8988T (cell line): ENCODE results near the gene PIP4K2A.
"Not testable (repeated sequence)": the region's sequence is repeated elsewhere in the genome, so short reads cannot be mapped to it uniquely, and the experiment has no call there.

ENCODE experiments used
- DNase-seq: peaks from one replicate; pipeline ENCODE4 v3.0.0; 2011

Gene PIP4K2A

GRCh38 chr10:22548344-22548743 lies 166.0 kb downstream of the PIP4K2A start:
- DNase-seq: no peak

GRCh38 chr10:22545643-22546042 lies 168.7 kb downstream of the PIP4K2A start:
- DNase-seq: no peak

- DNase-seq: no peak
Observed at GRCh38 chr10:22544325-22545068, 169.9 kb downstream of the PIP4K2A start.

- DNase-seq: no peak
Observed at GRCh38 chr10:22542773-22543172, 171.6 kb downstream of the PIP4K2A start.

GRCh38 chr10:22541900-22542299 lies 172.5 kb downstream of the PIP4K2A start:
- no peak for DNase-seq

GRCh38 chr10:22539579-22540298 lies 174.6 kb downstream of the PIP4K2A start:
- DNase-seq: no peak

- no peak for DNase-seq
Observed at GRCh38 chr10:22537810-22538209, 176.6 kb downstream of the PIP4K2A start.

GRCh38 chr10:22536620-22537019 lies 177.8 kb downstream of the PIP4K2A start:
- no peak for DNase-seq

- DNase-seq: no peak
Observed at GRCh38 chr10:22534849-22535604, 179.4 kb downstream of the PIP4K2A start.

GRCh38 chr10:22531441-22531840 lies 182.9 kb downstream of the PIP4K2A start:
- DNase-seq: no peak

GRCh38 chr10:22531008-22531407 lies 183.4 kb downstream of the PIP4K2A start:
- no peak for DNase-seq

- DNase-seq: no peak
Observed at GRCh38 chr10:22527520-22527919, 186.9 kb downstream of the PIP4K2A start.

- DNase-seq: not testable (repeated sequence)
Observed at GRCh38 chr10:22524333-22524732, 190.0 kb downstream of the PIP4K2A start.

GRCh38 chr10:22520645-22521044 lies 193.7 kb downstream of the PIP4K2A start:
- DNase-seq: not testable (repeated sequence)

GRCh38 chr10:22518167-22518724 lies 196.1 kb downstream of the PIP4K2A start:
- DNase-seq: no peak

GRCh38 chr10:22515009-22515408 lies 199.4 kb downstream of the PIP4K2A start:
- no peak for DNase-seq

GRCh38 chr10:22514414-22514758 lies 200.0 kb downstream of the PIP4K2A start:
- not testable (repeated sequence) for DNase-seq

GRCh38 chr10:22513483-22514413 lies 200.6 kb downstream of the PIP4K2A start:
- not testable (repeated sequence) for DNase-seq

- DNase-seq: not testable (repeated sequence)
Observed at GRCh38 chr10:22512015-22512414, 202.4 kb downstream of the PIP4K2A start.

- DNase-seq: not testable (repeated sequence)
Observed at GRCh38 chr10:22508214-22508613, 206.2 kb downstream of the PIP4K2A start.

- no peak for DNase-seq
Observed at GRCh38 chr10:22505911-22506685, 208.3 kb downstream of the PIP4K2A start.
